A549 (cell line): ENCODE data around the gene MELK.
"Not testable (repeated sequence)": the region's sequence is repeated elsewhere in the genome, so short reads cannot be mapped to it uniquely, and the experiment has no call there.

Experiments used
- JUN ChIP-seq, 2 experiments: fragments of >200 bp; sonication (Bioruptor Twin); formaldehyde crosslinking; IDR thresholded peaks; 2 replicates in 1 of 2; 3 replicates in 1 of 2; pipeline ENCODE4 v1.6.1; 2016 to 2017
- POLR2AphosphoS2 ChIP-seq: conservative IDR thresholded peaks from 2 replicates; pipeline ENCODE4 v1.6.1; 2012; ENCODE audit warnings: low read length, improper control_type of control experiment, inconsistent platforms
- ZNF302 ChIP-seq: fragments of 250-450 bp; sonication (Bioruptor Pico); IDR thresholded peaks from 2 replicates; pipeline ENCODE4 v1.9.0; 2021; ENCODE audit warnings: inconsistent platforms, mild to moderate bottlenecking, moderate library complexity
- TF ChIP-seq, protein P1 (sequence below): fragments of 450-650 bp; IDR thresholded peaks from 2 replicates; pipeline ENCODE4 v1.6.1; 2014; ENCODE audit warnings: antibody characterized with exemption

DNA sequence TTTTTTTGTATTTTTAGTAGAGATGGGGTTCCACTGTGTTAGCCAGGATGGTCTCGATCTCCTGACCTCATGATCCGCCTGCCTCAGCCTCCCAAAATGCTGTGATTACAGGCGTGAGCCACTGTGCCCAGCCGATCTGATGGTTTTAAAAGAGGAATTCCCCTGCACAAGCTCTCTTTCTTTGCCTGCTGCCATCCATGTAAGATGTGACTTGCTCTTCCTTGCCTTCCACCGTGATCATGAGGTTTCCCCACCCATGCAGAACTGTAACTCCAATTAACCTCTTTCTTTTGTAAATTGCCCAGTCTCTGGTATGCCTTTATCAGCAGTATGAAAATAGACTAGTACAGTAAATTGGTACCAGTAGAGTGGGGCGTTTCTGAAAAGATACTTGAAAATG is 39.0 kb upstream of the MELK start:
- TF ChIP-seq ZNF302 (CRISPR knock-in tag); JUN (IDR thresholded peaks at IDR 0.05); POLR2AphosphoS2: not testable (repeated sequence)
- TF ChIP-seq, protein P1, sequence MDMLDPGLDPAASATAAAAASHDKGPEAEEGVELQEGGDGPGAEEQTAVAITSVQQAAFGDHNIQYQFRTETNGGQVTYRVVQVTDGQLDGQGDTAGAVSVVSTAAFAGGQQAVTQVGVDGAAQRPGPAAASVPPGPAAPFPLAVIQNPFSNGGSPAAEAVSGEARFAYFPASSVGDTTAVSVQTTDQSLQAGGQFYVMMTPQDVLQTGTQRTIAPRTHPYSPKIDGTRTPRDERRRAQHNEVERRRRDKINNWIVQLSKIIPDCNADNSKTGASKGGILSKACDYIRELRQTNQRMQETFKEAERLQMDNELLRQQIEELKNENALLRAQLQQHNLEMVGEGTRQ: not testable (repeated sequence)
